ENCODE results near the gene ARHGAP25.
"Not testable (repeated sequence)": the region's sequence is repeated elsewhere in the genome, so short reads cannot be mapped to it uniquely, and the experiment has no call there.

Gene ARHGAP25

DNA sequence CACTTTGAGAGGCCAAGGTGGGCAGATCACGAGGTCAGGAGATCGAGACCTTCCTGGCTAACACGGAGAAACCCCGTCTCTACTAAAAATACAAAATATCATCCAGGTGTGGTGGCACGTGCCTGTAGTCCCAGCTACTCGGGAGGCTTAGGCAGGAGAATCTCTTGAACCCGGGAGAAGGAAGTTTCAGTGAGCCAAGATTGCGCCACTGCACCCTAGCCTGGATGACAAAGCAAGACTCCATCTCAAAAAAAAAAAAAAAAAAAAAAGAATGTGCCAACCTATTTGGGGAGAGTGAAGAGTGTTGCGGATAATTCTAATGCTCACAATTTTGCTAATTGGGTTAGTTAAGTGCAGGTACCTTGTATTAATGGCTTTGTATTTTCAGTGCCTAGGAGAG is 67.5 kb downstream of the ARHGAP25 start:
- not testable (repeated sequence) for DNase-seq

DNA sequence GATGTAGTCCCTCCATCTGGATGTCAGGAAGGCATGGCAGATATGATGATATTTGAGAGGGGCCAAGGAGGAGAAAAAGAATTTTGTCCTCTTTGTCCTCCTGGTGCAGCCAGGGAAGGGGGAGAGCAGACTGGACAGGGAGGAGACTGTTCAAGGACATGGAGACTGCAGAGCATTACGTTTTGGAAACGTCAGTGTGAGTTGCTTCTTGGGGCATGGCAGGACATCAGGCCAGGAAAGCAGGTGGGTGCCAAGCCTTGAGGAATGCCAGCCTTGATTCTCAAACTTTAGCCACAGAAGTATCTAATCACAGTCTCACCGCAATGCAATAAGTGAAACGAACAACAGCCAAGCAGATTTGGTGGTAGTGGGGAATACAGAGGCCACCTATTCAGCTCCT is 70.4 kb downstream of the ARHGAP25 start:
- no peak for DNase-seq

DNA sequence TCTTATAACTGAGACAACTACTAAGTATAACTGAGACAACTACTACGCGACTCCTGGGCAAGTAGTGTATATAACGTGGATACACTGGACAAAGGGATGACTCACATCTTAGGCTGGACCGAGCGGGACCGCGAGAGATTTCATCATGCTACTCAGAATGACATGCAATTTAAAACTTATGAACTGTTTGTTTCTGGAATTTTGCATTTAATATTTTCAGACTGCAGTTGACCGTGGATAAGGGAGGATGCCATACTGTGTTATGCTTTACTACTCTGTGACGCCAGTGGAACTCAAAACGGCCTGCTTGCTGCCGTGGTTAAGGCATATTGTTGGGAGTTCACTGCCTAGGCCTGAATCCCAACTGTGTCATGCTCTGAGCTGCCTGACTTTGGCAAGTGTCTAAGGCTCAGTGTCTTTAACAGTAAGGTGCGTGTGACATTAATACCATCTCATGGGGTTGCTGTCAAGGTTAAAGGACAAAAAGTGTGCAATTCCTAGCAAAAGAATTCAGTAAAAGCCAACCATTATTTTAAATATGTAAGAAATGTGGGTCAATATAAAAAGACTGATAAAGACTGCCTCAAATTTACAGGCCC is 72.0 kb downstream of the ARHGAP25 start:
- DNase-seq = no peak

DNA sequence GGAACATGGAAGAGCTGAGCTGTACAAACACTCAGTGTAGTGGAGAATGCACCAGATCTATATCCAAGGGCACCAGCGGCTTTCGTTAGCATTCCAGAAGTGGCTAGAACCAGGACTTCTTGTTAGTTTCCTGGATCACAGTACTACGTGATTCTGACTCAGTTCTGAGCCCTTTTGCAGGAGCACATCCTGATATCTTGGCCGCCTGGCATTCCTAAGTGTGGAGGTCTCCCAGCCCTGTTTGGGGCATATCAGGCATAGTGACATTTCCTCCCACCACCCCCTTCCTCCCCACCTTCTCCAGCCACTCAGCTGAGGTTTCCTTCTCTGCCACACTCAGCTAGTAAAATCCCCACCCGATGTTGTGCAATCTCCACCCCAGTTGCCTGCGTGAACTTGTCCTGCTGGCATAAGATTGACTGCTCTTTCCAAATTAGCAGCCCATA is 73.2 kb downstream of the ARHGAP25 start:
- DNase-seq = no peak

DNA sequence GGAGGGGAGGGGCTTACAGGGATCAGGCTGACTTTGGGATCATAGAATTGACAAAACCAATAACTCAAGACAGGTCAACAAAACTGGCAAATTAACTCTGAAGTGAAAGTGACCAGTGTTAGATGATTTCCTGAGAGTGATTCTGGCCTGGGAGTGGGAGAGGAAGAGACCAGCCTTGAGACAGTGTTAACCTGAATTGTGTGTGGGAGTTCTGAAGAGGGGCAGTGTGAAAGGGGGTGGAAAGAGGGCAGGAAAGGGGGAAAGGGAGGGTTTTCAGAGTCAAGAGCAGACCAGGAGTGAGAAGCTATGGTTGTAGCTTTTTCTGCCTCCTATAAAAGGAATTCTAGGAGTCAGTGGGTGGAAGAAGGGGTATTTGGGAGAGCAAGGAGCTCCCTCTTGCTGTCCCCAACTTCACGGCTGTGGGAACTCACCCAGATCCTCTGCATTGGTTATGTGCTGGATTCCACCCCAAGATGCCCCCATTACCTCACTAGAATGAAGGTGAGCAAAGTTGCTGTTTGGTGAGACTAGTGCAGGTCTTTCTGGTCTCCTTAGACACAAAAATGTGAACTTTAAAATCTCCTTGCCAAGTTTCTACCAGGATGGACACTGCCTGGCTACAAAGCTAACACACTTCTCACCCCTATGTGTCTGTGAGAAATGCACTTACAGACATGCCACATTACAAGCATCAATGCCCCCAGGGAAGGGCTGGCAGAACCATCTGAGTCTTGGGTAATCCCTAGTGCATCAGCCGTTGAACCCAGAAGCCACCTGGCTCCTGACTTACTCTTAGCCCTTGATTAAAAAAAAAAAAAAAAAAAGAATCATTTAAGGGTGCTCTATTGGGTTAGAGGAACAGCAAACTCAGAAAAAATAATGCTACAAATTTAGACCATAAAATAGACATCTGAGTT is 75.0 kb downstream of the ARHGAP25 start:
- no peak for DNase-seq

DNA sequence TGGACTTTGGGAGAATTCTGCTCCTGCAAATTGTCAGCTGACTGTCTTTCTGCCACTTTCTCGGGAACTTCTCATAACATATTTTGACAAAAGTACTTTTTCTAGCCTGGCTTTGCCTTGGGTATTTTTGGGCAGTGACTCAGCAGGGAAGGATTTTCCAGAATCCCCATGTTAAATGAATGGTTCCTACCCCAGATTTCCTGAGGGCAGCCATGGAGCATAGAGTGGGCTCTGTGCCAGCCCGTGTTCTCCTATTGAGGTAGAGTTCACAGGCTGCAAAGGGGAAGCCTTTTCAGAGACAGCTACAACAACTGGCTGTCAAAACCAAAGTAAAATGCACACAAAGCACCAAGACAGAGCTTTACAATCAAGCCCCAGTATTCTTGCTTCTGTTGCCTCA is 76.8 kb downstream of the ARHGAP25 start:
- DNase-seq = no peak

DNA sequence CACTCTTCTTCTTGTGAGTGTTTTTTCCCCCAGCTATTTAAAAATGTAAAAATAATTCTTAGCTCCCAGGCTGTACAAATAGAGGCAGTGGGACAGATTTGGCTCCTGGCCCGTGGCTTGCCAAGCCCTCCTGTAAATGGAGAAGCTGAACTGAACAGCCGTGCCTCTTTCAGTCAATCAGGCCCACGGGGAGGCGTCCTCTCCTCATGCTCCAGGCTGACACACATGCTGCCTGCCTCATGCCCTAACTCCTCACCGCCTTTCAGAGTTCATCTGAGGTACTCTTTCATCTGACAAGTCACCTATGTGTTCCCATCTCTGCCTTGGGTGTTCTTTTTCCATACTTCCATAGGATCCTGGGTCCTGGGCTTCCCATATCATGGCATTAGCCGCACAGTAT is 77.6 kb downstream of the ARHGAP25 start:
- DNase-seq = no peak

DNA sequence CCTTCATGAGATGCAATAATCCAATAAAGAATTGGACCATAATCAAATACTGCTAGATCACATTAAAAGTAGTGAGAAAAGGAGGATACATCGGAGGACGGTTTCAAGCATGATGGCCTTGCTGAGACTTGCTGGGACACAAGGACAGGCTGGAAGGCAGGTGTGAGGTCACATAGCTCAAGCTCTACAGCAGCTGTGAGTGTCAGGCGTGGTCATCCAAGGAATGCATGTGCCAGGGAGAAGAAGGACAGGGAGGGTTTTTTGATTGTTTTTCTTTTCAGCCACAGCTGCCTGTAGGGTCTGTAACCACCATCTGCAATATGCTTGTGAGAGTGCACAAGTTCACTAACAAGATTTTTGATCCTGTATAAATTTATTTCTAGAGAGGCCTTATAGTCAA is 79.0 kb downstream of the ARHGAP25 start:
- DNase-seq = no peak

DNA sequence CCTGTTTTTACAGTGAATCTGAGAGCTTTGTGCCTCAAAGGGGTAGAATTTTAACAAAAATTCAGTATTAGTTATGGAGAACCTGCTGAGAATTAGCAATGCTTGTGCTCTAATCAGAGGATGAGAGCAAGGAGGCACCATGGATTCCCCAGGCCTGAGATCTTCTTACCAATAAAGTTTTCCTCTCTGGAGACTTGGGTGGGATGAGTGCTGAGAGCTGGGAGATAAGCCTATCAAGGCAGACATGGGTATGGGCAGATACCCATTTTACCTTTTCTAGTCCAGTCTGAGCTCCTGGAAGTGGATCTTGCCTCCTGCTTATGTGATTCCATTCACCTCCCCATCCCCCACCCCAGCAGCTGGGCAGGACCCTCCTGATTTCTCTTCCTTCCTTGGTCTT is 82.7 kb downstream of the ARHGAP25 start:
- no peak for DNase-seq

DNA sequence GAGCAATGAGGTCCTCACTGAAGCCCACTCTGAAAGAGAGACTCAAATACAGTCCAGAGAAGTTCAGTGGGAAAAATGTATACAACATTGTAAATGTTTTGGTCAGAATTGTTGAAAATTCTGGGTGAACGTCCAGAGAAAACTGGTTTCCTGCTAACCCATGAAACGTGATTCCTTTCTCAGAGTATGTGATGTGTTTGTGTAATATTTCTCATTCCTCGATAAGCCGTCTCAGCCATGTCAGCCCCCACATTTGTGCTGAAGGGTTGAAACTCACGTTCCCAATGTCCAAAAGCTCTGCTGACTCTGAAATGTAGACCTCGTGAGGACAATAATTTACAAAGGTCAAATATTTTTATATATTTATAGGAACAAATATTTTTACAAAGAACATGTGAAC is 84.9 kb downstream of the ARHGAP25 start:
- DNase-seq = no peak

DNA sequence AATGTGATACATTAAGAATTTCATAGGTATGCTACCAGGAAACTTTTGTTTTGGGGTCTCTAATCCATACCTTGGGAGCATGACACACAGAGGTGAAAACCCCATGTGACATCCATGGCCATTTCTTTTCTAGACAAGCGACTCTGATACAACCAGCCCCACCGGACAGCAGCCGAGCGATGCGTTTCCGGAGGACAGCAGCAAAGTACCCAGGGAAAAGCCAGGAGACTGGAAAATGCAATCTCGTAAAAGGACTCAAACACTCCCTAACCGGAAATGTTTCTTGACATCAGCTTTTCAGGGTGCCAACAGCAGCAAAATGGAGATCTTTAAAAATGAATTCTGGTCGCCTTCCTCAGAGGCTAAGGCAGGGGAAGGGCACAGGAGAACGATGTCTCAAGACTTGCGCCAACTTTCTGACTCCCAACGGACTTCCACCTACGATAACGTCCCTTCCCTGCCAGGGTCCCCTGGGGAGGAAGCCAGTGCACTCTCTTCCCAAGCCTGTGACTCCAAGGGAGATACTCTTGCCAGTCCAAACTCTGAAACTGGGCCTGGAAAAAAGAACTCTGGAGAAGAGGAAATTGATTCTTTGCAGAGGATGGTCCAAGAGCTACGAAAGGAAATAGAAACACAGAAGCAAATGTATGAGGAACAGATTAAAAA is 87.7 kb downstream of the ARHGAP25 start:
- no peak for DNase-seq

DNA sequence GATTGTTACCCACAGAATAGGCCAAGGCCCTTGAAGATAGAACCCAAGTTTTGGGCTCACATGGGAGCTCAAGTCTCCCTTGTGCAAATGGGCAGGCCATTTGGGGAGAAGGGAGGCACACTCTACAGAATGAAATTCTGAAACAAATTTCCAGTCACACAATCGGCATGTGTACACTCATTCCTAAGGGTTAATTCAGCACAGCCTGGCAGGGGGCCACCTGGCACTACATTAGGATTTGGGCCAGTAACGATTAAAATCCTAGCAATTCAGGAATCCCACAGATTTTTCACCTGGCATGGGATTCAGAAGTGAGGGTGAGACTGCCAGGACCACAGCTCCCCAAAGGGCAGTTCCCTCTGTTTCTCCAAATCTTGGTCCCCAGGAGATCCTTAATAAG is 90.2 kb downstream of the ARHGAP25 start:
- DNase-seq = no peak

DNA sequence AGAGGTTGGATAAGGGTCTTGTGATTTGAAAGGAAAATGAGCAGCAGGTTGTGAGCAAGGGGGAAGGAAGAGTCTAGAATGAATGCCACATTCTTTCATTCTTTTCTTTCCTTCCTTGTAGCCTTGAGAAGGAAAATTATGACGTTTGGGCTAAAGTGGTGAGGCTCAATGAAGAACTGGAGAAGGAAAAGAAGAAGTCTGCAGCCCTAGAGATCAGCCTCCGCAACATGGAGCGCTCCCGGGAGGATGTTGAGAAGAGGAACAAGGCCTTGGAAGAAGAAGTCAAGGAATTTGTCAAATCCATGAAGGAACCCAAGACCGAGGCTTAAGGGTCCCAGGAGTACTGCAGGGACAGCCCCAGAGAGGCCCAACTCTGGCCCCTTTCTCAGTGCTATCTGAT is 91.3 kb downstream of the ARHGAP25 start:
- DNase-seq = no peak

DNA sequence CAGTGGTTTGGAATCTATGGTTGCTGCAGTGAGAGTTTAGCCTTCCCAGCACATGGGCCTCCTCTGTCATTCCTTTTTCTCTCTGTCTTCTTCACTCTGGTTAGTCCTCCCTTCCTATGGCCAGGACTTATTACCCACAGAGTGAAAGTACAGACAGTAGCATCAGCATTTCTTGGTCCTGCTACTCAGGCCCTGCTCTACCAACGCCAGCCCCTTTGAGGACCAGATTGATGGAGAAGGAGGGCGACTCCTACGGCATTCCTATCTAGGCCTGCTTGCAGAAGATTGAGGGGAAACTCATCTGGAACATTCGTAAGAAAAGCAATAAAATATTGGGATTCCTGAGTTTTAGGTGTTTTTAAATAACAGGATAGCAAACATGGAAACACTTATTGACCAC is 93.1 kb downstream of the ARHGAP25 start:
- no peak for DNase-seq

DNA sequence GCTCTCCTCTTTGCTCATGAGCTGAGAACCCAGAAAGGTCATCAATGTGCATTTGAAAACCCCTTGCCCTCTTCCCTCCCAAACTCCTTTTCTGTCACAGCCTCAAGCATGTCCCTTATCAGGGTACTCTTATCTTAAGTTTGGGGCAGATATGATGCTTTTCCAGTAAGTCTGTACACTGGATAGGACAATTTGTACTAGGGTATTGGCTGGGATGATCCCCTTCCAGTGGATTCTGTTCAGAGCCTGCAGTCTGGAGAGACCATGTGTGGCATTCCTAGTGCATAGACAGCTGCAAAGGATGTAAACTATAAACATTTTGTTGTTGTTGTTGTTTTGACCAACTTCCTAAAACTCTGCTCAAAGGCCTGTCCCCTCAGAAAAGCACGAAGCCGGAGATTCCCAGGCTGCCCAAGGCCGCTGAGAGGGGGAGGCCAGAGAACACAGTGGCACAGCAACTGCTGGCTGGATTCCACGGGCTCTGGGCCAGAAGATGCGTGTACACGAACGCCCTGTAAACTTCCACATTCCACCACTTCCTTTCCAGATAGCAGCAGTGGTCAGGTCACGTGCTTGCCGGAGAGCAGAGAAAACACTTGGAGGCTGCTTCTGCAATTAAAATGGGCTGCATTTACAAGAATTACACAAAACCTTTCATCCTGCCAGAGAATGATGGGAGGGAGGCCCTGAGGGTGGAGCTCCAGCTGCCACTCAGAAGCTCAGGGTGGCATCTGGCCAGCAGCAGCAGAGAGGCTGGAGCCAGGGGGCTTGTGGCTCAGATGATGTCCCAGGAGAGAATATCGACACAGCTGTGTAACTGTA is 94.5 kb downstream of the ARHGAP25 start:
- peak; percentile 57 to 71 for DNase-seq

DNA sequence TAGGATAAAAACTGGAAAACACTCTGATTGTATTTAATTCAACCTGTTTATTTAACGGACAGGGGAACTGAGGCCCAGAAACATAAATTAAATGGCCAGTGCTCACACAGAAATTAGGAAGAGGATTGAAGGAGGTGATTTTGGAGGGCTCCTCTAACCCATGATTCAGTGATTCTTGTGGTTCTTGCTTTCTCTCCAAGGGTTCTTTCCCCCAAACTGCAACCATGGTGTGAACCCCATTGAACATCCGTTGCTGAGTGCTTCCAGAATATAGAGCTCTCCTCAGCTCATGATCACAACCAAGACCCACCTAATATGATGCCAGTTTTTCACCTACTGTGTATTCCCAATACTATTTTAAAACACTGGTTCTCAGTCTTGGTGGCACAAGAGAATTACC is 95.1 kb downstream of the ARHGAP25 start:
- no peak for DNase-seq

DNA sequence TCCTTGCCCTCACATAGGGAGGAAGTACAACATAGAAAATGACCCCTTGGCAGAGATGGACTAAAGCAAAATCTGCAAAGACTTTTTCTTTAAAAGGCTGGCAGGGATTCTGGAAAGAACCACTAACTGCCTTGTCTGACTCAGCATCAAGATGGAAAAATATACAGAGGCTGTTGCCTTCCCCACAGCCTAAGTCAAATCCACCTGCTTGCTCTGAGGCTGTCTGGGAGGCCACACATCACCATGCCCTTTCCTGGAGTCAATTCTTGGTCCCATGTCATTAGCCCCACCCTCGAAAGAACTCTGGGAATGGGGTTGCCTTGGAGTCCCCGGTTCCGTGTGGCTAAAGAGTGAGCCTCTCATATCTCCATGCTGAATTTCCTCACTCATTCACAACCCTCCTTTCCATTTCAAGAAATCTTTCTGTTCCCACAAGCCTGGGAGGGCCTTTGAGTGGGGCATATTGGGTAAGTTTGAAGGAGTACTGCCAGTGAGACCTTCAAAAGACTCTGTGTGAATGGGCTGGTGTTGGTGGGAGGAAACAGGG is 97.1 kb downstream of the ARHGAP25 start:
- DNase-seq = no peak

DNA sequence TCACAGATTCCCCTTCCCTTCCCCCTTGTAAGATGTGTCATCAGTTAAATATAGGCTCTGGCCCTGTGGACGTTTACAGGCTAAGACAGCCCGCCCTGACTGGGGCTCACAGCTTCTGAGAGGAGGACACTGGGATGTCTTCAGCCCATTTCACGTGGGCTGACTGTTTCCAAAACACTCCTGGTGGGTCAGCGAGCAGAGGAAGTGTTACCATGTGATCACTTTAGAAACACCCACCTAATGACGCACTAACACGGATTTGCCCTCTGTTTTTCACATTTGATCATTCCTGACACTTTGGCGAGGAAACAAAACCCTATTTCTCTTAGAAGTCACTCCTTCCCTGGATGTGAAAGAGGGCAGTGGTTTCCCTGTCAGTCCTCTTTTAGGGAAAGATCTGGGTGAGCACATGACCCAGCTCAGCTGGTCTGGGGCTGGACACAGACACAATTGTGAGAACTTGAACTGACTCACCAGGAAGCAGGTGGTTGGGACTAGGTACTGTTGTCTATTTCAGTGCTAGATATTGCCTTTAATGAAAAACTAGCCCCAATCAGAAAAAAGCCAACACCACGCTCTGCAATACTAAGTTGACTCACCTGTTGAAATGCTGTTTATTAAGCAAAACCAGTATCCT is 97.7 kb downstream of the ARHGAP25 start:
- peak; percentile 51 to 65 for DNase-seq

DNA sequence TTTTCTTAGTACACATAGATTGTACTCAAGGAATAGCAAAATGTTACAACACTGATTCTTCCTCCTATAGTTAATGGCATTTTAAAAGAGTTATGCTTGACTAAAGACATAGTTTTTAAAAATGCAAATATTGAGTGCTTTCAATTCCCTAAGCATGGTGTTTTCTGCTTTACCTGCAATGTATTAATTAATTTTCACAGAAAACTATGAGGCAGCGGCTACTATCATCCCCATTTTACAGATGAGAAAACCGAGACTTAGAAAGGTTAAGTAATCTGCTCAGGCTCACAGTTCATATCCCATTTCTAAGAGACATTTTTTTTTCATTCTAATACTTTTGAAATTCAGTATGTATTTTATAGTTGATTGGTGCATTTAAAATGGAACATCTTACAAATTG is 98.6 kb downstream of the ARHGAP25 start:
- no peak for DNase-seq

DNA sequence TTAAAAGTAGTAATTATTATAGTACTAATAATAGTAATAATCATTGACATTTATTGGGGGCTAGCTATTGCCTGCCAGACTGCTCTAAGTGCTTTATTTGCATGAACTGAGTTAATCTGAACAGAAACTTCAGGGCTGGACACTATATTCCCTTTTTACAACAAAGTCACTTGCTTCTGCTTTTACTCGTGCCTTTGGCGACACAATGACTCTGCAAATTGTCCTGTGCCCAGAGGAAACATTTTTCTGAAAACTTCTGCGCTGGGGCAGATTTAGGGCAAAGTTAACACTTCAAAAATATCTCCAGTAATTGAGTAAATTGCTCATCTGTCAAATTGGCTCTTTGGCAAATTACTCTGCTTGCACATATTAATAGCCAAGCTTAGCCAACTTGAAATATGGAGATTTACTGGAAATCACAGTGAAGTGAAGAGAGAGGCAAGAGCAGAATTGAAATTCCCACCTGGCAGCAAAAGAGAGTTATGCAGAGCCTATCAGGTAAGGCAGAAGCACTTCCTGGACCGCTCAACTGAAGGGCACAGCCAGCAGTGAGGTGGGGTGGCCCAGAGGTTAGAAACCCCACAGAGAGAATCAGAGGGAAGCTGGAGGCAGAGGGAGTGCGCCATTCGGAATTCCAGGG is 100.2 kb downstream of the ARHGAP25 start:
- no peak for DNase-seq

DNA sequence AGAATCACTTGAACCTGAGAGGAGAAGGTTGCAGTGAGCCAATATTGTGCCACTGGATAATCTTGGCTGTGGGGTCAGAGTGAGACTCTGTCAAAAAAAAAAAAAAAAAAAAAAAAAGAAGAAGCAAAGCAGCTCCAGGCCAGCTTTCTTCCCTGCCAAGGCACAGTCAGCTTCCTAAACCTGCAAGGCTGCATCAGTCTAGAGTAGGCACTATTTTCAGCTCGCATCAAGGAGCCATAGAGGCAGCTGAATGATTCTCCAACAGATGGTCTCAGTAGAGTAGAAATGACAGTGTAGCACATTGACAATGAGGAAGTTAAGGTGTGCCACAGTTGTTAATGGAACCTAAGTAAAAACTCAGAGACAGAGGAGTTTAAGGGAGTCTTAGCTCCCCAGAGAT is 101.0 kb downstream of the ARHGAP25 start:
- no peak for DNase-seq
